ENCODE results near the gene GFY.

GRCh38 chr19:49439836-49440235 is 14.6 kb downstream of the GFY start:
- no peak for TF ChIP-seq CTCF (IDR thresholded peaks at IDR 0.05)
- TF ChIP-seq EP300 (IDR thresholded peaks at IDR 0.05), result no peak

Data from upper lobe of left lung (tissue), 4 donors.